ENCODE results near the gene PIANP. TPM values are rescaled to one million over a fixed set of nuclear protein-coding genes. Genes with fewer than 3 reads are reported as not detected.

The PIANP gene
- total RNA-seq, 1 donor from 2014 or later: 0.09 TPM

GRCh38 chr12:6697584-6698351 lies 2.8 kb downstream of the PIANP start:
- Mint-ChIP-seq H3K4me1 (peaks cover 16% of the 10 kb centered on the region), H3K9me3 (no peaks in the 10 kb centered on the region), H3K27me3 (peaks cover 49% of the 10 kb centered on the region), H3K36me3 (ENCODE audit: low read depth) (no peaks in the 10 kb centered on the region), H3K27ac (peak overlapping the region; percentile 21), H3K4me3 (no peak overlapping the region)
- DNase-seq: peak; percentile 74
- intact Hi-C loops (cut with micrococcal nuclease): no loop called here

GRCh38 chr12:6696690-6697583 lies 3.7 kb downstream of the PIANP start:
- Mint-ChIP-seq H3K36me3 (ENCODE audit: low read depth) (no peaks in the 10 kb centered on the region), H3K27ac (no peak overlapping the region), H3K9me3 (no peaks in the 10 kb centered on the region), H3K4me1 (peaks cover 16% of the 10 kb centered on the region), H3K27me3 (peaks cover 42% of the 10 kb centered on the region), H3K4me3 (no peak overlapping the region)
- intact Hi-C loops (cut with micrococcal nuclease): no loop called here
- no peak for DNase-seq

GRCh38 chr12:6695313-6696045 lies 5.1 kb downstream of the PIANP start:
- peaks cover 12% of the 10 kb centered on the region for H3K4me1 Mint-ChIP-seq
- H3K36me3 Mint-ChIP-seq (ENCODE audit: low read depth): no peaks in the 10 kb centered on the region
- no peak overlapping the region for H3K27ac Mint-ChIP-seq
- no peak for DNase-seq
- no peaks in the 10 kb centered on the region for H3K9me3 Mint-ChIP-seq
- no peak overlapping the region for H3K4me3 Mint-ChIP-seq
- intact Hi-C loops (cut with micrococcal nuclease): no loop called here
- H3K27me3 Mint-ChIP-seq: peaks cover 29% of the 10 kb centered on the region

- DNase-seq: no peak
- Mint-ChIP-seq H3K4me3 (no peak overlapping the region), H3K9me3 (no peaks in the 10 kb centered on the region), H3K27ac (no peak overlapping the region), H3K36me3 (ENCODE audit: low read depth) (no peaks in the 10 kb centered on the region), H3K4me1 (peaks cover 13% of the 10 kb centered on the region), H3K27me3 (peaks cover 28% of the 10 kb centered on the region)
- intact Hi-C loops (cut with micrococcal nuclease): no loop called here
These were observed 5.9 kb downstream of the PIANP start for GRCh38 chr12:6694701-6695100.

GRCh38 chr12:6693832-6694355 lies 6.7 kb downstream of the PIANP start:
- DNase-seq: no peak
- no peak overlapping the region for H3K4me3 Mint-ChIP-seq
- intact Hi-C loops (cut with micrococcal nuclease): no loop called here
- H3K27me3 Mint-ChIP-seq: peaks cover 20% of the 10 kb centered on the region
- no peaks in the 10 kb centered on the region for H3K9me3 Mint-ChIP-seq
- H3K27ac Mint-ChIP-seq: no peak overlapping the region
- no peaks in the 10 kb centered on the region for H3K36me3 Mint-ChIP-seq (ENCODE audit: low read depth)
- H3K4me1 Mint-ChIP-seq: peaks cover 8% of the 10 kb centered on the region

GRCh38 chr12:6692888-6693287 lies 7.7 kb downstream of the PIANP start:
- peaks cover 9% of the 10 kb centered on the region for H3K4me1 Mint-ChIP-seq
- intact Hi-C loops (cut with micrococcal nuclease): no loop called here
- no peak for DNase-seq
- peaks cover 5% of the 10 kb centered on the region for H3K36me3 Mint-ChIP-seq (ENCODE audit: low read depth)
- H3K9me3 Mint-ChIP-seq: no peaks in the 10 kb centered on the region
- no peak overlapping the region for H3K27ac Mint-ChIP-seq
- no peak overlapping the region for H3K4me3 Mint-ChIP-seq
- peaks cover 10% of the 10 kb centered on the region for H3K27me3 Mint-ChIP-seq

- H3K9me3 Mint-ChIP-seq: no peaks in the 10 kb centered on the region
- DNase-seq: no peak
- intact Hi-C loops (cut with micrococcal nuclease): no loop called here
- peaks cover 22% of the 10 kb centered on the region for H3K4me1 Mint-ChIP-seq
- peaks cover 14% of the 10 kb centered on the region for H3K36me3 Mint-ChIP-seq (ENCODE audit: low read depth)
- no peak overlapping the region for H3K27ac Mint-ChIP-seq
- H3K4me3 Mint-ChIP-seq: no peak overlapping the region
- H3K27me3 Mint-ChIP-seq: peaks cover 4% of the 10 kb centered on the region
These were observed 9.1 kb downstream of the PIANP start for GRCh38 chr12:6691473-6691872.

- Mint-ChIP-seq H3K9me3 (no peaks in the 10 kb centered on the region), H3K36me3 (ENCODE audit: low read depth) (peaks cover 23% of the 10 kb centered on the region), H3K4me1 (peaks cover 38% of the 10 kb centered on the region), H3K27ac (peak within 1 kb of the TSS; percentile 93), H3K4me3 (peak within 1 kb of the TSS; percentile 96), H3K27me3 (no peaks in the 10 kb centered on the region)
- intact Hi-C loops (cut with micrococcal nuclease): loop anchor here (1.0 to 2.0 kb wide), 8 partner anchors 26 to 162 kb away; partner anchors contain the start of genes CDCA3, COPS7A, ING4 and MLF2
- DNase-seq: peak; percentile 98
These were observed 11.4 kb downstream of the PIANP start, which contains the start of gene ZNF384 for GRCh38 chr12:6688999-6689882. Gene ZNF384 (minus strand): TSS chr12:6689375. CDS start chr12:6679520, 9,855 bp downstream.

GRCh38 chr12:6688543-6688998 lies 12.0 kb downstream of the PIANP start:
- no peak for DNase-seq
- peak overlapping the region; percentile 93 for H3K27ac Mint-ChIP-seq
- no peaks in the 10 kb centered on the region for H3K27me3 Mint-ChIP-seq
- H3K4me1 Mint-ChIP-seq: peaks cover 39% of the 10 kb centered on the region
- peak overlapping the region; percentile 96 for H3K4me3 Mint-ChIP-seq
- H3K9me3 Mint-ChIP-seq: no peaks in the 10 kb centered on the region
- H3K36me3 Mint-ChIP-seq (ENCODE audit: low read depth): peaks cover 24% of the 10 kb centered on the region
- intact Hi-C loops (cut with micrococcal nuclease): loop anchor here (2.0 kb wide), 3 partner anchors 72 to 120 kb away; partner anchors contain the start of gene NOP2

GRCh38 chr12:6685814-6686213 lies 14.8 kb downstream of the PIANP start:
- intact Hi-C loops (cut with micrococcal nuclease): no loop called here
- H3K9me3 Mint-ChIP-seq: no peaks in the 10 kb centered on the region
- DNase-seq: no peak
- H3K27ac Mint-ChIP-seq: no peak overlapping the region
- no peak overlapping the region for H3K4me3 Mint-ChIP-seq
- peaks cover 37% of the 10 kb centered on the region for H3K36me3 Mint-ChIP-seq (ENCODE audit: low read depth)
- peaks cover 43% of the 10 kb centered on the region for H3K4me1 Mint-ChIP-seq
- H3K27me3 Mint-ChIP-seq: no peaks in the 10 kb centered on the region

- no peaks in the 10 kb centered on the region for H3K9me3 Mint-ChIP-seq
- peaks cover 42% of the 10 kb centered on the region for H3K36me3 Mint-ChIP-seq (ENCODE audit: low read depth)
- peak overlapping the region; percentile 67 for H3K27ac Mint-ChIP-seq
- intact Hi-C loops (cut with micrococcal nuclease): no loop called here
- peak; percentile 85 for DNase-seq
- H3K4me3 Mint-ChIP-seq: peak overlapping the region; percentile 30
- H3K4me1 Mint-ChIP-seq: peaks cover 41% of the 10 kb centered on the region
- no peaks in the 10 kb centered on the region for H3K27me3 Mint-ChIP-seq
These were observed 16.0 kb downstream of the PIANP start for GRCh38 chr12:6684609-6685008.

GRCh38 chr12:6676962-6677361 lies 23.7 kb downstream of the PIANP start:
- H3K36me3 Mint-ChIP-seq (ENCODE audit: low read depth): peaks cover 69% of the 10 kb centered on the region
- H3K4me1 Mint-ChIP-seq: no peaks in the 10 kb centered on the region
- no peak overlapping the region for H3K27ac Mint-ChIP-seq
- no peak for DNase-seq
- H3K27me3 Mint-ChIP-seq: no peaks in the 10 kb centered on the region
- H3K9me3 Mint-ChIP-seq: no peaks in the 10 kb centered on the region
- intact Hi-C loops (cut with micrococcal nuclease): no loop called here
- H3K4me3 Mint-ChIP-seq: no peak overlapping the region

Data from activated CD4-positive, alpha-beta T cell treated with anti-CD3 and anti-CD28 coated beads, Interleukin-2, amount 10 ng/mL, durations not matched to agents 24 days and 14 days (primary cell).